GM19397 (cell line): ENCODE data around the gene SLC22A23.

Source experiments
- ATAC-seq: cut with Tn5 transposase; IDR thresholded peaks from one replicate; pipeline ENCODE4 v1.9.1; 2021; ENCODE audit warnings: mild to moderate bottlenecking, moderate library complexity; ENCODE audit not compliant: unreplicated experiment

Gene SLC22A23

GRCh38 chr6:3406891-3407809 lies 49.7 kb downstream of the SLC22A23 start:
- ATAC-seq, result no peak

GRCh38 chr6:3406362-3406821 lies 50.5 kb downstream of the SLC22A23 start:
- no peak for ATAC-seq

- no peak for ATAC-seq
Measured at GRCh38 chr6:3405679-3406078, 51.2 kb downstream of the SLC22A23 start.

GRCh38 chr6:3405182-3405518 lies 51.7 kb downstream of the SLC22A23 start:
- ATAC-seq, result no peak

GRCh38 chr6:3403238-3404173 lies 53.3 kb downstream of the SLC22A23 start:
- ATAC-seq, result no peak

GRCh38 chr6:3402310-3403237 lies 54.3 kb downstream of the SLC22A23 start:
- no peak for ATAC-seq

GRCh38 chr6:3400162-3400561 lies 56.7 kb downstream of the SLC22A23 start:
- no peak for ATAC-seq

GRCh38 chr6:3398755-3399696 lies 57.8 kb downstream of the SLC22A23 start:
- no peak for ATAC-seq

- no peak for ATAC-seq
Measured at GRCh38 chr6:3398165-3398562, 58.7 kb downstream of the SLC22A23 start.

GRCh38 chr6:3397229-3398164 lies 59.4 kb downstream of the SLC22A23 start:
- no peak for ATAC-seq

GRCh38 chr6:3396503-3397180 lies 60.2 kb downstream of the SLC22A23 start:
- ATAC-seq, result no peak

GRCh38 chr6:3394671-3395070 lies 62.2 kb downstream of the SLC22A23 start:
- ATAC-seq, result no peak

GRCh38 chr6:3393836-3394202 lies 63.0 kb downstream of the SLC22A23 start:
- no peak for ATAC-seq

GRCh38 chr6:3392930-3393835 lies 63.7 kb downstream of the SLC22A23 start:
- no peak for ATAC-seq

GRCh38 chr6:3391902-3392458 lies 64.9 kb downstream of the SLC22A23 start:
- no peak for ATAC-seq

- no peak for ATAC-seq
Measured at GRCh38 chr6:3390698-3391097, 66.2 kb downstream of the SLC22A23 start.
